Right renal pelvis (tissue), 4 donors: ENCODE measurements around the gene SMAD3. TPM values are rescaled to one million over a fixed set of nuclear protein-coding genes. Genes with fewer than 3 reads are reported as not detected.
A peak's percentile ranks its signal among the peaks of the same experiment; 100 is the strongest.
"Not testable (repeated sequence)": the region's sequence is repeated elsewhere in the genome, so short reads cannot be mapped to it uniquely, and the experiment has no call there.

Experiments used
- DNase-seq, 4 donors: peaks; one replicate each; pipeline ENCODE4 v3.0.0-alpha.2; 2013; ENCODE audit warnings: low read depth in 4 of 4, low spot score in 3 of 4, missing footprints in 1 of 4
- polyA plus RNA-seq, 4 donors: library from polyadenylated mRNA; unstranded; fragments of 120-200 nt; gene quantifications; one replicate each; pipeline ENCODE4 v1.2.1, GENCODE V29; 2013; ENCODE audit not compliant: insufficient read length in 4 of 4

The SMAD3 gene
- polyA plus RNA-seq, 4 donors = 47.5 to 53.1 (median 50.2) TPM

GRCh38 chr15:67062369-67062985, 2.9 kb upstream of the SMAD3 start:
- no peak for DNase-seq

GRCh38 chr15:67063689-67064606, 1.5 kb upstream of the SMAD3 start:
- no peak for DNase-seq

GRCh38 chr15:67064607-67065530, 533 bp upstream of the SMAD3 start:
- DNase-seq = peak in 1 of 4 donors; percentile 65

- DNase-seq = no peak
Measured at GRCh38 chr15:67066041-67066958, 898 bp downstream of the SMAD3 start.

- no peak for DNase-seq
Measured at GRCh38 chr15:67066959-67067853, 1.8 kb downstream of the SMAD3 start.

- no peak for DNase-seq
Measured at GRCh38 chr15:67067930-67068551, 2.6 kb downstream of the SMAD3 start.

- no peak for DNase-seq
Measured at GRCh38 chr15:67068710-67069400, 3.5 kb downstream of the SMAD3 start.

GRCh38 chr15:67070150-67070549, 4.7 kb downstream of the SMAD3 start:
- no peak for DNase-seq

GRCh38 chr15:67070892-67071664, 5.7 kb downstream of the SMAD3 start:
- no peak for DNase-seq

- DNase-seq = no peak
Measured at GRCh38 chr15:67072442-67072841, 7.0 kb downstream of the SMAD3 start.

- DNase-seq = no peak
Measured at GRCh38 chr15:67072958-67073357, 7.6 kb downstream of the SMAD3 start.

GRCh38 chr15:67074886-67075229, 9.5 kb downstream of the SMAD3 start:
- no peak for DNase-seq

- not testable (repeated sequence) for DNase-seq
Measured at GRCh38 chr15:67075555-67076135, 10.2 kb downstream of the SMAD3 start.

GRCh38 chr15:67076147-67076843, 10.9 kb downstream of the SMAD3 start:
- DNase-seq = no peak

GRCh38 chr15:67077641-67078215, 12.3 kb downstream of the SMAD3 start:
- no peak for DNase-seq

- DNase-seq = no peak
Measured at GRCh38 chr15:67079361-67079760, 14.0 kb downstream of the SMAD3 start.
